CD8-positive, alpha-beta memory T cell (primary cell): ENCODE measurements around the gene KNDC1. TPM values are rescaled to one million over a fixed set of nuclear protein-coding genes. Genes with fewer than 3 reads are reported as not detected.

Source experiments
- CTCF ChIA-PET: fragments of 350-600 bp; sonication (Branson Sonifier 250); formaldehyde crosslinking; loops from one replicate; lab custom pipeline; 2021; ENCODE audit warnings: antibody characterized with exemption; lab: Charles Lee
- POLR2A ChIA-PET: fragments of 350-600 bp; sonication (Branson Sonifier 250); formaldehyde crosslinking; loops from one replicate; lab custom pipeline; 2021; ENCODE audit warnings: antibody characterized with exemption; lab: Charles Lee
- DNase-seq, 5 donors: peaks; one replicate each; pipeline versions ENCODE4 v3.0.0 to v3.0.0-alpha.2; 2020 to 2022; ENCODE audit warnings: mixed read lengths in 1 of 5
- H3K27ac ChIP-seq: one replicate; pipeline ENCODE4 v1.7.0; 2013; ENCODE audit warnings: low read depth, mild to moderate bottlenecking, low read length, moderate library complexity
- H3K27me3 ChIP-seq: 2 replicates; pipeline ENCODE4 v1.7.0; 2013; ENCODE audit warnings: low read length, mild to moderate bottlenecking; ENCODE audit not compliant: insufficient read depth, poor library complexity, severe bottlenecking
- H3K36me3 ChIP-seq: 2 replicates; pipeline ENCODE4 v1.7.0; 2013; ENCODE audit warnings: mild to moderate bottlenecking, low read length, moderate library complexity; ENCODE audit not compliant: insufficient read depth
- H3K4me1 ChIP-seq: 2 replicates; pipeline ENCODE4 v1.7.0; 2013; ENCODE audit warnings: mild to moderate bottlenecking, low read length, moderate library complexity; ENCODE audit not compliant: insufficient read depth
- H3K4me3 ChIP-seq: 2 replicates; pipeline ENCODE4 v1.7.0; 2013; ENCODE audit warnings: mild to moderate bottlenecking, low read length
- H3K9me3 ChIP-seq: 2 replicates; pipeline ENCODE4 v1.7.0; 2013; ENCODE audit warnings: mild to moderate bottlenecking, low read length
- H3K27ac Mint-ChIP-seq, 8 donors: one replicate each; pipeline ENCODE4 v1.8.0; 2020 to 2021; ENCODE audit warnings: mixed read lengths in 8 of 8, mild to moderate bottlenecking in 6 of 8, inconsistent platforms in 3 of 8, moderate library complexity in 3 of 8
- H3K27me3 Mint-ChIP-seq, 2 donors: one replicate each; pipeline ENCODE4 v1.8.0; 2020 to 2021; ENCODE audit warnings: mixed read lengths in 2 of 2, mild to moderate bottlenecking in 1 of 2, moderate library complexity in 1 of 2
- H3K36me3 Mint-ChIP-seq, 3 donors: one replicate each; pipeline ENCODE4 v1.8.0; 2020 to 2021; ENCODE audit warnings: mixed read lengths in 3 of 3, inconsistent platforms in 1 of 3, mild to moderate bottlenecking in 1 of 3
- H3K4me1 Mint-ChIP-seq, 3 donors: one replicate each; pipeline ENCODE4 v1.8.0; 2020 to 2021; ENCODE audit warnings: mixed read lengths in 3 of 3, inconsistent platforms in 1 of 3, mild to moderate bottlenecking in 1 of 3
- H3K4me3 Mint-ChIP-seq, 7 donors: one replicate each; pipeline ENCODE4 v1.8.0; 2020 to 2021; ENCODE audit warnings: mixed read lengths in 7 of 7, mild to moderate bottlenecking in 6 of 7, moderate library complexity in 4 of 7, inconsistent platforms in 2 of 7
- H3K9me3 Mint-ChIP-seq, 5 donors: one replicate each; pipeline ENCODE4 v1.8.0; 2020 to 2022; ENCODE audit warnings: mixed read lengths in 5 of 5, mild to moderate bottlenecking in 3 of 5, moderate library complexity in 2 of 5, inconsistent platforms in 1 of 5
- polyA plus RNA-seq: library from polyadenylated mRNA; unstranded; fragments of 300-500 nt; fragmentation: Illumina TruSeq; gene quantifications from one replicate; pipeline ENCODE4 v1.2.3, GENCODE V29; 2021
- total RNA-seq, 2 experiments: library from RNA; stranded (reverse); gene quantifications; one replicate each; pipeline ENCODE4 v1.2.3, GENCODE V29; 2021

Gene KNDC1
- total and polyA plus RNA-seq, 3 experiments from 2014 or later: 0.05 TPM; not detected in 2

GRCh38 chr10:133224076-133224475 is 64.1 kb downstream of the KNDC1 start:
- Mint-ChIP-seq H3K9me3 (no peaks in the 10 kb centered on the region), H3K27ac (peak overlapping the region in 1 of 8 donors; percentile 85)
- CTCF ChIA-PET: interaction anchor here (1.4 kb wide), 1 partner anchor 81 kb away, joined by 3 read pairs; no protein-coding TSS in a partner anchor

DNA sequence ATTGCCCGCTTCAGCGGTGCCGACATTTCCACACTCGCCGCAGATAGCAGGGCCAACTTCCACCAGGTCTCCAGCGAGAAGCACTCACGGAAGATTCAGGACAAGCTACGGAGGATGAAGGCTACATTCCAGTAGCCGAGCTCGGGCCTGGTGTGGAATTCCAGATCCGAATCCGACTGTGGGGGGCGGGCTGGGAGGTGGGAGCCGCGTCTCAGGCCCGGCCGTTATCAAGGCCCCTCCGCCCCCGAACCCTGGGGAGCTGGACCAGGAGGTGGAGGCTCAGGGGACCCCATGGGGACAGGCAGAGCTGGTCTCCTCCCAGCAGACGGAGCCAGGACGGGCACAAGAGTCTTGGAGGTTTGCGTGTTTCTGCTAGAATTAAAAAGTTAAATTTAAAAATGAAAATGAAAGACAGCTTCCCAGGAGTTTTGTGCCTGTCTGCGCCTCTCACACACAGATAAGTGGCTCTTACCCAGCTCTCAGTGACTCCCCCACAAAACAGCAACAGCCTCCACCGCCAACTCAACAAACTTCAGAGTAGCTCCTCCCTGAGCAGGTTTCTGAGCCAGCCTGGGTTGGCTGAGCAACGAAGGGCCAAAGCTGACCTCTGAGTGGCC is 64.8 kb downstream of the KNDC1 start:
- POLR2A ChIA-PET: no interaction called here
- Mint-ChIP-seq H3K4me3 (no peak overlapping the region), H3K4me1 (peaks cover 9 to 18% (median 16%) of the 10 kb centered on the region in 3 donors), H3K36me3 (peaks cover 0 to 5% (median 3%) of the 10 kb centered on the region in 3 donors), H3K27me3 (peaks cover 20 to 46% of the 10 kb centered on the region in 2 donors), H3K27ac (no peak overlapping the region), H3K9me3 (no peaks in the 10 kb centered on the region)
- H3K27ac ChIP-seq: peak overlapping the region; percentile 54
- H3K9me3 ChIP-seq: no peaks in the 10 kb centered on the region
- H3K36me3 ChIP-seq: no peaks in the 10 kb centered on the region
- no peaks in the 10 kb centered on the region for H3K4me1 ChIP-seq
- no peak for DNase-seq
- H3K4me3 ChIP-seq: no peak overlapping the region
- CTCF ChIA-PET: interaction anchor here (0.9 to 1.4 kb wide), 2 partner anchors 17 to 82 kb away, joined by 3 read pairs; no protein-coding TSS in a partner anchor
- peaks cover 6% of the 10 kb centered on the region for H3K27me3 ChIP-seq

More at GRCh38 chr10:133224076-133224475, 64.1 kb downstream of the KNDC1 start:
- Mint-ChIP-seq H3K4me1 (peaks cover 6 to 14% (median 11%) of the 10 kb centered on the region in 3 donors), H3K36me3 (peaks cover 0 to 1% (median 1%) of the 10 kb centered on the region in 3 donors), H3K4me3 (no peak overlapping the region), H3K27me3 (peaks cover 17 to 42% of the 10 kb centered on the region in 2 donors)
- Histone ChIP-seq H3K4me1 (no peaks in the 10 kb centered on the region), H3K4me3 (no peak overlapping the region), H3K27ac (no peak overlapping the region), H3K9me3 (no peaks in the 10 kb centered on the region), H3K27me3 (peaks cover 3% of the 10 kb centered on the region), H3K36me3 (no peaks in the 10 kb centered on the region)
- no peak for DNase-seq
- POLR2A ChIA-PET: no interaction called here

DNA sequence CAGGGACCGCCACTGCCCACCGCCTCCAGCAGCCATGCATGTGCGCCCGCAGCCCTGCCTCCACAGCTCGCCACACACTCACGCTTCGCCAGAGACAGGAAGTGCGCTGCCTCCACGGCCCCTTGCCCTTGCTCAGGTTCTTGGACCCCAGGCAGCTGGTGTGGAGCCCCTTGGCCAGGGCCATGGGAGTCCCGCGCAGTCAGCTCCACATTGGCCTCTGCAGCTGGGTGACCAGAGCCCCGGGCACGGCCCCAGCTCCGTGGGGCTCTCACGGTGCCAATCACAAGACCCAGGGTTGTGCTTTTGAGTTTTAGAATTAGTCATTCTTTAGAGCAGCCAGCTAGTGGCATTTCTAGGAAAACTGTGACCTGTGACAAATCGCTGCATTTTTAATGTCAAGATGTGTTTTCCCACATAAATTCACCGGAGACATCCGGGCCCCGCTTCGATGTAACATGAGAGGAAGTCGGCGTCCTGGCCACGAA is 65.7 kb downstream of the KNDC1 start:
- POLR2A ChIA-PET: no interaction called here
- CTCF ChIA-PET: interaction anchor here (1.4 kb wide), 1 partner anchor 82 kb away, joined by 3 read pairs; no protein-coding TSS in a partner anchor
- Histone ChIP-seq H3K27me3 (peaks cover 6% of the 10 kb centered on the region), H3K4me3 (no peak overlapping the region), H3K4me1 (no peaks in the 10 kb centered on the region), H3K9me3 (no peaks in the 10 kb centered on the region), H3K27ac (peak overlapping the region; percentile 54), H3K36me3 (no peaks in the 10 kb centered on the region)
- DNase-seq: no peak
- Mint-ChIP-seq H3K27ac (peak overlapping the region in 1 of 8 donors; percentile 58), H3K9me3 (no peaks in the 10 kb centered on the region), H3K36me3 (peaks cover 0 to 5% (median 3%) of the 10 kb centered on the region in 3 donors), H3K4me3 (no peak overlapping the region), H3K4me1 (peaks cover 9 to 18% (median 16%) of the 10 kb centered on the region in 3 donors), H3K27me3 (peaks cover 20 to 46% of the 10 kb centered on the region in 2 donors)

GRCh38 chr10:133226251-133226808 is 66.3 kb downstream of the KNDC1 start:
- ChIA-PET POLR2A (no interaction called here), CTCF (no interaction called here)
- Histone ChIP-seq H3K9me3 (no peaks in the 10 kb centered on the region), H3K4me1 (no peaks in the 10 kb centered on the region), H3K4me3 (no peak overlapping the region), H3K27me3 (peaks cover 6% of the 10 kb centered on the region), H3K27ac (no peak overlapping the region), H3K36me3 (no peaks in the 10 kb centered on the region)
- no peak overlapping the region for H3K27ac Mint-ChIP-seq
- H3K36me3 Mint-ChIP-seq: peaks cover 0 to 5% (median 3%) of the 10 kb centered on the region in 3 donors
- H3K27me3 Mint-ChIP-seq: peaks cover 21 to 43% of the 10 kb centered on the region in 2 donors
- DNase-seq: no peak
- no peaks in the 10 kb centered on the region for H3K9me3 Mint-ChIP-seq
- H3K4me3 Mint-ChIP-seq: peak overlapping the region in 1 of 7 donors; percentile 10
- H3K4me1 Mint-ChIP-seq: peaks cover 9 to 22% (median 16%) of the 10 kb centered on the region in 3 donors

DNA sequence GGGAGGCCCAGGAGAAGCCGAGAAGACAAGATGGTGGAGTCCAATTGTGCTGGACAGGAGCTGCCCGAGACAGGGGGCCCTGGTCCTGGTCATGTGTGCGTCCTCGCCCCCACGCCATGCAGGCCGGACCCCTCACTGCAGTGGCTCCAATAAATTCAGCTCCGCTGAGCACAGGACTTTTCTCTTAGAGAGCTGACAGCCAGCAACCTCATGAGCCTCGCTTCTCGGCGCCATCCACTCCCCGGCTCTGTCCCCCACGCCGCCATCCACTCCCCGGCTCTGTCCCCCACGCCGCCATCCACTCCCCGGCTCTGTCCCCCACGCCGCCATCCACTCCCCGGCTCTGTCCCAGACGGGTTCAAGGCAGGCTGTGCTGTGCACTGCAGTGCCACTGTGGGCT is 67.2 kb downstream of the KNDC1 start:
- Mint-ChIP-seq H3K4me1 (peaks cover 9 to 24% (median 16%) of the 10 kb centered on the region in 3 donors), H3K27me3 (peaks cover 29 to 50% of the 10 kb centered on the region in 2 donors), H3K27ac (no peak overlapping the region), H3K4me3 (peak overlapping the region in 1 of 7 donors; percentile 66), H3K9me3 (no peaks in the 10 kb centered on the region), H3K36me3 (peaks cover 0 to 5% (median 3%) of the 10 kb centered on the region in 3 donors)
- H3K4me3 ChIP-seq: no peak overlapping the region
- no peaks in the 10 kb centered on the region for H3K36me3 ChIP-seq
- no peak overlapping the region for H3K27ac ChIP-seq
- peaks cover 6% of the 10 kb centered on the region for H3K27me3 ChIP-seq
- CTCF ChIA-PET: no interaction called here
- POLR2A ChIA-PET: no interaction called here
- no peak for DNase-seq
- H3K4me1 ChIP-seq: no peaks in the 10 kb centered on the region
- H3K9me3 ChIP-seq: no peaks in the 10 kb centered on the region

- H3K36me3 ChIP-seq: no peaks in the 10 kb centered on the region
- no peaks in the 10 kb centered on the region for H3K9me3 Mint-ChIP-seq
- H3K4me3 Mint-ChIP-seq: peak overlapping the region; percentile 40 to 90 (median 57)
- peak overlapping the region in 1 of 8 donors; percentile 52 for H3K27ac Mint-ChIP-seq
- DNase-seq: no peak
- peaks cover 6% of the 10 kb centered on the region for H3K27me3 ChIP-seq
- ChIA-PET CTCF (no interaction called here), POLR2A (no interaction called here)
- no peak overlapping the region for H3K4me3 ChIP-seq
- H3K36me3 Mint-ChIP-seq: peaks cover 0 to 5% (median 3%) of the 10 kb centered on the region in 3 donors
- no peak overlapping the region for H3K27ac ChIP-seq
- H3K9me3 ChIP-seq: no peaks in the 10 kb centered on the region
- H3K4me1 Mint-ChIP-seq: peaks cover 9 to 24% (median 16%) of the 10 kb centered on the region in 3 donors
- H3K27me3 Mint-ChIP-seq: peaks cover 42 to 64% of the 10 kb centered on the region in 2 donors
- H3K4me1 ChIP-seq: no peaks in the 10 kb centered on the region
These were observed 69.4 kb downstream of the KNDC1 start for GRCh38 chr10:133229265-133230043.

DNA sequence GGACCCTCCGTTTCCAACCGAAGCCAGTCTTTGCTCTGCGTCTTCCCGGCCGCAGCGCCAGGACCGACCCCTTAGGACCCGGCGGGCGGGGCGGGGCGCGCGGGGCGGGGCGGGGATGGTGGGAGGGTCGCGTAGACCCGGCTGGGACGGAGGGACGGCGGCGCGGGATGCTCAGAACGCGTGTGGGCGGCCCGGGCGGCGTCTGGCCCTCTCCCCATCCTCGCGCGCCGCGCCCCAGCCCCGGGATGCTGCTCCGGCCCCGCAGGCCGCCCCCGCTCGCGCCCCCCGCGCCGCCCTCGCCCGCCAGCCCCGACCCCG is 70.0 kb downstream of the KNDC1 start, which contains the start of gene UTF1:
Gene UTF1, plus strand, starts transcription at position 174 of the 318 bp plus-strand sequence. Its CDS starts 72 bp downstream, at position 246.
- peaks cover 42 to 65% of the 10 kb centered on the region in 2 donors for H3K27me3 Mint-ChIP-seq
- H3K4me1 Mint-ChIP-seq: peaks cover 11 to 27% (median 16%) of the 10 kb centered on the region in 3 donors
- H3K36me3 ChIP-seq: no peaks in the 10 kb centered on the region
- peak within 1 kb of the TSS in 1 of 8 donors; percentile 52 for H3K27ac Mint-ChIP-seq
- H3K9me3 Mint-ChIP-seq: no peaks in the 10 kb centered on the region
- DNase-seq: no peak
- H3K36me3 Mint-ChIP-seq: peaks cover 0 to 5% (median 3%) of the 10 kb centered on the region in 3 donors
- H3K27ac ChIP-seq: no peak within 1 kb of the TSS
- H3K4me3 Mint-ChIP-seq: peak within 1 kb of the TSS; percentile 40 to 90 (median 57)
- ChIA-PET CTCF (no interaction called here), POLR2A (no interaction called here)
- H3K4me1 ChIP-seq: no peaks in the 10 kb centered on the region
- no peak within 1 kb of the TSS for H3K4me3 ChIP-seq
- no peaks in the 10 kb centered on the region for H3K9me3 ChIP-seq
- peaks cover 6% of the 10 kb centered on the region for H3K27me3 ChIP-seq
